ENCODE measurements around the gene FLAD1.

- TF ChIP-seq, protein P1, sequence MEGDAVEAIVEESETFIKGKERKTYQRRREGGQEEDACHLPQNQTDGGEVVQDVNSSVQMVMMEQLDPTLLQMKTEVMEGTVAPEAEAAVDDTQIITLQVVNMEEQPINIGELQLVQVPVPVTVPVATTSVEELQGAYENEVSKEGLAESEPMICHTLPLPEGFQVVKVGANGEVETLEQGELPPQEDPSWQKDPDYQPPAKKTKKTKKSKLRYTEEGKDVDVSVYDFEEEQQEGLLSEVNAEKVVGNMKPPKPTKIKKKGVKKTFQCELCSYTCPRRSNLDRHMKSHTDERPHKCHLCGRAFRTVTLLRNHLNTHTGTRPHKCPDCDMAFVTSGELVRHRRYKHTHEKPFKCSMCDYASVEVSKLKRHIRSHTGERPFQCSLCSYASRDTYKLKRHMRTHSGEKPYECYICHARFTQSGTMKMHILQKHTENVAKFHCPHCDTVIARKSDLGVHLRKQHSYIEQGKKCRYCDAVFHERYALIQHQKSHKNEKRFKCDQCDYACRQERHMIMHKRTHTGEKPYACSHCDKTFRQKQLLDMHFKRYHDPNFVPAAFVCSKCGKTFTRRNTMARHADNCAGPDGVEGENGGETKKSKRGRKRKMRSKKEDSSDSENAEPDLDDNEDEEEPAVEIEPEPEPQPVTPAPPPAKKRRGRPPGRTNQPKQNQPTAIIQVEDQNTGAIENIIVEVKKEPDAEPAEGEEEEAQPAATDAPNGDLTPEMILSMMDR (IDR thresholded peaks at IDR 0.05): no peak
- no peak for TF ChIP-seq POLR2A (IDR thresholded peaks at IDR 0.05)
These were observed 46.5 kb downstream of the FLAD1 start for GRCh38 chr1:155029513-155030242.

All from tibial nerve (tissue), 3 donors.